PC-9 (cell line): Measurements from ENCODE around the gene CLINT1. TPM values are rescaled to one million over a fixed set of nuclear protein-coding genes. Genes with fewer than 3 reads are reported as not detected.

ENCODE experiments used
- BruUV-seq: library from RNA; stranded (reverse); fragments of 400-500 nt; replicated peaks from 2 replicates; lab custom pipeline; 2021; lab: Mats Ljungman, UMichigan
- CTCF ChIA-PET: fragments of 300-600 bp; sonication (Branson Sonifier 250); formaldehyde crosslinking; loops from one replicate; lab custom pipeline; 2022; ENCODE audit warnings: antibody characterized with exemption; lab: Charles Lee
- POLR2A ChIA-PET: fragments of 300-600 bp; sonication (Branson Sonifier 250); formaldehyde crosslinking; loops from one replicate; lab custom pipeline; 2022; ENCODE audit warnings: antibody characterized with exemption; ENCODE audit not compliant: unreplicated experiment; lab: Charles Lee
- DNase-seq, 2 experiments: peaks; one replicate each; pipeline versions ENCODE4 v3.0.0 to v3.0.0-alpha.2; 2015 to 2022; ENCODE audit warnings: mixed read lengths in 1 of 2
- H2AFZ ChIP-seq: fragments of 200-600 bp; sonication (generic); 2 replicates; pipeline ENCODE4 v1.8.1; 2017; ENCODE audit warnings: antibody characterized with exemption
- H3F3A ChIP-seq: fragments of 200-600 bp; sonication (generic); 2 replicates; pipeline ENCODE4 v1.8.1; 2017; ENCODE audit warnings: antibody characterized with exemption, mild to moderate bottlenecking, low read depth; ENCODE audit not compliant: insufficient read depth
- H3K27ac ChIP-seq: fragments of 200-600 bp; sonication (generic); 2 replicates; pipeline ENCODE4 v1.6.1; 2016; ENCODE audit warnings: mixed run types
- H3K27me3 ChIP-seq: fragments of 200-600 bp; sonication (generic); 2 replicates; pipeline ENCODE4 v1.6.1; 2016; ENCODE audit warnings: low read depth, mixed run types; ENCODE audit not compliant: insufficient read depth
- H3K36me3 ChIP-seq: fragments of 200-600 bp; sonication (generic); 2 replicates; pipeline ENCODE4 v1.6.1; 2016; ENCODE audit warnings: low read depth, mixed run types
- H3K4me1 ChIP-seq: fragments of 200-600 bp; sonication (generic); replicated peaks from 2 replicates; pipeline ENCODE4 v1.6.1; 2016; ENCODE audit warnings: mixed run types; ENCODE audit not compliant: insufficient read depth
- H3K4me2 ChIP-seq: fragments of 200-600 bp; sonication (generic); 2 replicates; pipeline ENCODE4 v1.6.1; 2017; ENCODE audit warnings: mixed run types
- H3K4me3 ChIP-seq: fragments of 200-600 bp; sonication (generic); 2 replicates; pipeline ENCODE4 v1.6.1; 2016; ENCODE audit warnings: mixed run types
- H3K79me2 ChIP-seq: fragments of 200-600 bp; sonication (generic); 2 replicates; pipeline ENCODE4 v1.6.1; 2017; ENCODE audit warnings: low read depth, mixed run types
- H3K9me2 ChIP-seq: fragments of 200-600 bp; sonication (generic); 2 replicates; pipeline ENCODE4 v1.8.1; 2017; ENCODE audit warnings: mild to moderate bottlenecking; ENCODE audit not compliant: insufficient read depth
- H3K9me3 ChIP-seq: fragments of 200-600 bp; sonication (generic); 2 replicates; pipeline ENCODE4 v1.8.1; 2016; ENCODE audit warnings: low read depth; ENCODE audit not compliant: insufficient read depth
- H4K20me1 ChIP-seq: fragments of 200-600 bp; sonication (generic); 2 replicates; pipeline ENCODE4 v1.8.1; 2017; ENCODE audit not compliant: insufficient read depth
- CTCF ChIP-seq: fragments of 200-600 bp; sonication (generic); conservative IDR thresholded peaks from 2 replicates; pipeline ENCODE4 v1.6.1; 2017; ENCODE audit warnings: mixed run types, antibody characterized with exemption, mild to moderate bottlenecking, moderate library complexity
- EZH2 ChIP-seq: fragments of 200-600 bp; sonication (generic); IDR thresholded peaks from 2 replicates; pipeline ENCODE4 v1.8.0; 2017; ENCODE audit warnings: antibody characterized with exemption, low read depth
- intact Hi-C: fragments of 100-400 bp; cut with micrococcal nuclease; formaldehyde crosslinking; loops from one replicate; pipeline ENCODE4 v1.10.0; 2022; ENCODE audit not compliant: unreplicated experiment
- total RNA-seq: library from RNA; stranded (reverse); gene quantifications from 2 replicates; pipeline ENCODE4 v1.2.3, GENCODE V29; 2021

The CLINT1 gene
- total RNA-seq, 1 experiment from 2014 or later = 95.8 TPM

GRCh38 chr5:157749462-157749799, 109.5 kb downstream of the CLINT1 start:
- no peaks in the 10 kb centered on the region for H3K36me3 ChIP-seq
- no peak for TF ChIP-seq CTCF
- H3K27ac ChIP-seq = no peak overlapping the region
- intact Hi-C loops = no loop called here
- CTCF ChIA-PET = no interaction called here
- no peaks in the 10 kb centered on the region for H3F3A ChIP-seq
- no peaks in the 10 kb centered on the region for H3K9me3 ChIP-seq
- no peak overlapping the region for H3K4me3 ChIP-seq
- no peaks in the 10 kb centered on the region for H4K20me1 ChIP-seq
- no peaks in the 10 kb centered on the region; the same call in 1 of the 2 replicates for H3K79me2 ChIP-seq
- DNase-seq = no peak
- H3K27me3 ChIP-seq = no peaks in the 10 kb centered on the region
- no peak overlapping the region for H2AFZ ChIP-seq
- H3K4me1 ChIP-seq = peaks cover 5% of the 10 kb centered on the region
- BruUV-seq = no TSS peak
- H3K4me2 ChIP-seq = no peak overlapping the region
- H3K9me2 ChIP-seq = no peaks in the 10 kb centered on the region
- POLR2A ChIA-PET = no interaction called here

- no TSS peak for BruUV-seq
- DNase-seq = no peak
- Histone ChIP-seq H3K4me1 (peaks cover 7% of the 10 kb centered on the region), H3K79me2 (no peaks in the 10 kb centered on the region; the same call in 1 of the 2 replicates), H3K9me3 (no peaks in the 10 kb centered on the region), H3K36me3 (no peaks in the 10 kb centered on the region), H3K4me3 (no peak overlapping the region), H3K27me3 (no peaks in the 10 kb centered on the region), H2AFZ (no peak overlapping the region), H3K9me2 (no peaks in the 10 kb centered on the region), H3F3A (no peaks in the 10 kb centered on the region), H3K4me2 (no peak overlapping the region), H4K20me1 (no peaks in the 10 kb centered on the region), H3K27ac (no peak overlapping the region)
- ChIA-PET POLR2A (interaction anchor here (0.5 kb wide), 1 partner anchor 386 kb away, joined by 3 read pairs; no protein-coding TSS in a partner anchor), CTCF (no interaction called here)
- intact Hi-C loops = no loop called here
- TF ChIP-seq EZH2 (no peak), CTCF (no peak)
Observed at GRCh38 chr5:157748760-157749461, 110.0 kb downstream of the CLINT1 start.

GRCh38 chr5:157747766-157748700, 110.9 kb downstream of the CLINT1 start:
- no peaks in the 10 kb centered on the region for H3K9me3 ChIP-seq
- DNase-seq = no peak
- ChIA-PET CTCF (no interaction called here), POLR2A (no interaction called here)
- no peak overlapping the region for H3K4me3 ChIP-seq
- peaks cover 9% of the 10 kb centered on the region for H3K4me1 ChIP-seq
- no peaks in the 10 kb centered on the region for H3K27me3 ChIP-seq
- no peak for TF ChIP-seq EZH2
- no peak for TF ChIP-seq CTCF
- no peak overlapping the region for H2AFZ ChIP-seq
- H3F3A ChIP-seq = no peaks in the 10 kb centered on the region
- no peak overlapping the region for H3K4me2 ChIP-seq
- BruUV-seq = no TSS peak
- no peaks in the 10 kb centered on the region; the same call in 1 of the 2 replicates for H3K79me2 ChIP-seq
- no peaks in the 10 kb centered on the region for H4K20me1 ChIP-seq
- H3K9me2 ChIP-seq = no peaks in the 10 kb centered on the region
- no peak overlapping the region for H3K27ac ChIP-seq
- intact Hi-C loops = no loop called here
- no peaks in the 10 kb centered on the region for H3K36me3 ChIP-seq
